ENCODE measurements around the gene GPR155. TPM values are rescaled to one million over a fixed set of nuclear protein-coding genes. Genes with fewer than 3 reads are reported as not detected.

Gene GPR155
- total RNA-seq, 2 experiments from 2014 or later = 9.4 to 14.5 TPM

DNA sequence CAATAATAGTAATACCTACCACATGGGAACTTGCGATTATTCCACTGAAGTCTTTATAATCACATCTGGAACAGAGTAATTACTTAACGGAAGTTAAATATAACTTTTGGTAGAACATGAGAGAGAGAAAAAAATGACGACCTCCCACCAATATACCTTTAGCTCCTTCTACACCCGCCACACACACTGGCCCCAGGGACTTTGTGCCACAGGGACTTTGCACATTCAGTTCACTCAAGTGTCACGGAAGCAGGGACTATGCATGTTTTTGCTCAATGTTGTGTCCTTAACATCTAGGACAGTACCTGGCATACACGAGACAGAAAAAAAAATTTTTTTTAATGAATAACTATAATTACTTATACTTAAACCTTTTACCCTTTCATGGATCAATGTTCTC is 4.0 kb downstream of the GPR155 start:
- peaks cover 21% of the 10 kb centered on the region for H3K36me3 Mint-ChIP-seq
- peaks cover 25% of the 10 kb centered on the region for H3K4me1 Mint-ChIP-seq
- DNase-seq = no peak
- no peaks in the 10 kb centered on the region for H3K27me3 Mint-ChIP-seq
- H3K4me3 Mint-ChIP-seq = no peak overlapping the region
- no peak overlapping the region for H3K27ac Mint-ChIP-seq
- H3K9me3 Mint-ChIP-seq = no peaks in the 10 kb centered on the region

GRCh38 chr2:174477759-174478158 is 9.1 kb downstream of the GPR155 start:
- Mint-ChIP-seq H3K9me3 (no peaks in the 10 kb centered on the region), H3K4me3 (no peak overlapping the region), H3K27ac (no peak overlapping the region), H3K27me3 (no peaks in the 10 kb centered on the region), H3K36me3 (peaks cover 29% of the 10 kb centered on the region), H3K4me1 (peaks cover 20% of the 10 kb centered on the region)
- DNase-seq = no peak

GRCh38 chr2:174473796-174474195 is 13.0 kb downstream of the GPR155 start:
- no peaks in the 10 kb centered on the region for H3K27me3 Mint-ChIP-seq
- H3K9me3 Mint-ChIP-seq = no peaks in the 10 kb centered on the region
- DNase-seq = no peak
- H3K4me3 Mint-ChIP-seq = no peak overlapping the region
- peaks cover 13% of the 10 kb centered on the region for H3K36me3 Mint-ChIP-seq
- no peak overlapping the region for H3K27ac Mint-ChIP-seq
- peaks cover 17% of the 10 kb centered on the region for H3K4me1 Mint-ChIP-seq

- H3K4me1 Mint-ChIP-seq = peaks cover 1% of the 10 kb centered on the region
- no peaks in the 10 kb centered on the region for H3K27me3 Mint-ChIP-seq
Measured at GRCh38 chr2:174465327-174465726, 21.5 kb downstream of the GPR155 start.

DNA sequence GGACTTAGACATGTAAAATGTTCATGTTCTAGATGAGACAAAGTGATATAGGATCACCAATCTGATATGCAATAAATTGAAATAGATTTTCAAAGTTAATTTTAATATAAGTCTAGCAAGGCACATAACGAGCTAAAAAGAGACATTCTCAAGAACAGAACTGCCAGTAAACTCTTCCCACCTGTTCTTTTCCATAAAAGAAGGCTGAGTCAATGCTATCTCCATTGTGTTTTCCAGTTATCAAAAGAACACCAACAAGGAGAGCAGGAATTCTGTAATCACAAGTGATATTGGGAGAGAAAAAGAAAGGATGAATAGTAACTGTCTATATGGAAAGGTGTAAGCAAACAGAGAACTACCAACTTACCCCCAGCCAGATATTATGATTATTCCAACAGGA is 25.6 kb downstream of the GPR155 start:
- H3K36me3 Mint-ChIP-seq = peaks cover 6% of the 10 kb centered on the region
- no peak overlapping the region for H3K27ac Mint-ChIP-seq
- DNase-seq = no peak
- H3K9me3 Mint-ChIP-seq = no peaks in the 10 kb centered on the region
- no peaks in the 10 kb centered on the region for H3K27me3 Mint-ChIP-seq
- H3K4me3 Mint-ChIP-seq = no peak overlapping the region
- peaks cover 1% of the 10 kb centered on the region for H3K4me1 Mint-ChIP-seq

More at GRCh38 chr2:174465327-174465726, 21.5 kb downstream of the GPR155 start:
- H3K27ac Mint-ChIP-seq = no peak overlapping the region
- peaks cover 4% of the 10 kb centered on the region for H3K36me3 Mint-ChIP-seq
- no peaks in the 10 kb centered on the region for H3K9me3 Mint-ChIP-seq
- no peak overlapping the region for H3K4me3 Mint-ChIP-seq
- DNase-seq = no peak

- no peak overlapping the region for H3K4me3 Mint-ChIP-seq
- H3K9me3 Mint-ChIP-seq = no peaks in the 10 kb centered on the region
- no peak for DNase-seq
- no peak overlapping the region for H3K27ac Mint-ChIP-seq
- peaks cover 13% of the 10 kb centered on the region for H3K36me3 Mint-ChIP-seq
- peaks cover 8% of the 10 kb centered on the region for H3K4me1 Mint-ChIP-seq
- no peaks in the 10 kb centered on the region for H3K27me3 Mint-ChIP-seq
Measured at GRCh38 chr2:174454566-174454965, 32.3 kb downstream of the GPR155 start.

DNA sequence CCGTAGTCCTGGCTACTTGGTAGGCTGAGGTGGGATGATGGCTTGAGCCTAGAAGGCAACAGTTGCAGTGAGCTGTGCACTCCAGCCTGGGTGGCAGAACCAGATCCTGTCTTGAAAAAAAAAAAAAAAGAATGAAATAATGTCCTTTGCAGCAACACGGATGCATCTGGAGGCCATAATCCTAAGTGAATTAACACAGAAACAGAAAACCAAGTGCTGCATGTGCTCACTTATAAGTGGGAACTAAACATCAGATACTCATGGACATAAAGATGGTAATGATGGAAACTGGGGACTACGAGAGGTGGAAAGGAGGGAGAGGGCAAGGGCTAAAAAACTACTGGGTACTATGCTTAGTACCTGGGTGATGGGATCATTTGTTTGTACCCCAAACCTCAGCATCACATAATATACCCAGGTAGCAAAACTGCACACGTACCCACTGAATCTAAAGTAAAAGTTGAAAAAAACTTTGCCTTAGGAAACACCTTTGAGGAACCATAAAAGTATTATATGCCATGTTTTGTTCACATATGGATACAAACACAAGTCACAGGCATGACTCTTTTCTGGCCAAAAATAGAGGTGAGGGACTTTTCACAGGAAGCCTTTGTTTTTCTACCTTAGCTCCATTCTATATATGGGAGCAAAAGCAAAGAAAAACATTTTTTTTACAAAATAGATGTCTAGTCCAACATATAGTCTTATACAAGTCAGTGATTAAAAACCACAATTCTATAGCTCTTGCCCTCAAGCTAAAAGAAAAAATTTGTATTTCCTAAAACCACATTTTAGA is 36.6 kb downstream of the GPR155 start:
- Mint-ChIP-seq H3K4me1 (peaks cover 8% of the 10 kb centered on the region), H3K27ac (peak overlapping the region; percentile 13)

GRCh38 chr2:174449033-174449432 is 37.8 kb downstream of the GPR155 start:
- no peak for DNase-seq
- H3K9me3 Mint-ChIP-seq = no peaks in the 10 kb centered on the region
- H3K4me1 Mint-ChIP-seq = peaks cover 8% of the 10 kb centered on the region

More for the DNA sequence above, 36.6 kb downstream of the GPR155 start:
- DNase-seq = no peak
- H3K36me3 Mint-ChIP-seq = peaks cover 16% of the 10 kb centered on the region
- H3K4me3 Mint-ChIP-seq = no peak overlapping the region
- no peaks in the 10 kb centered on the region for H3K27me3 Mint-ChIP-seq
- H3K9me3 Mint-ChIP-seq = no peaks in the 10 kb centered on the region

DNA sequence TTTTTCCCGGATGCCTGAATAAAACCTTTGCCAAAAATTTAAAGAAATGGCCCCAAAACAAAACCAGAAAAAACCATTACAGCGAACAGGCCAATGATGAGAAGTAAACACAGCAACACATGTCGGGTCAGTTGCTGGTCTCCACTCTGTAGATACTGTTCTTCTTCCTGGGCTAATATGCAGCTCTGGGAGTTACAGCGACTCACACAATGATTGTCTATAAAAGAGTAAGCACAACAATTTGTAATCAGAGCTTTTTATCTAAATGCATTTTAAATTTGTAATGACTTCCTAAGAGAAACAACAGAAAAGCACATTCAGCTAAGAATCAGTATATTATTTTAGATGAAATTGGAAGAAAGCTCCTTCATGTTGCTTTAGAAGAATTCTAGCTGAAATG is 40.3 kb downstream of the GPR155 start:
- Mint-ChIP-seq H3K4me3 (no peak overlapping the region), H3K36me3 (peaks cover 15% of the 10 kb centered on the region)

More at GRCh38 chr2:174449033-174449432, 37.8 kb downstream of the GPR155 start:
- H3K27me3 Mint-ChIP-seq = no peaks in the 10 kb centered on the region
- H3K36me3 Mint-ChIP-seq = peaks cover 16% of the 10 kb centered on the region
- H3K4me3 Mint-ChIP-seq = no peak overlapping the region
- no peak overlapping the region for H3K27ac Mint-ChIP-seq

DNA sequence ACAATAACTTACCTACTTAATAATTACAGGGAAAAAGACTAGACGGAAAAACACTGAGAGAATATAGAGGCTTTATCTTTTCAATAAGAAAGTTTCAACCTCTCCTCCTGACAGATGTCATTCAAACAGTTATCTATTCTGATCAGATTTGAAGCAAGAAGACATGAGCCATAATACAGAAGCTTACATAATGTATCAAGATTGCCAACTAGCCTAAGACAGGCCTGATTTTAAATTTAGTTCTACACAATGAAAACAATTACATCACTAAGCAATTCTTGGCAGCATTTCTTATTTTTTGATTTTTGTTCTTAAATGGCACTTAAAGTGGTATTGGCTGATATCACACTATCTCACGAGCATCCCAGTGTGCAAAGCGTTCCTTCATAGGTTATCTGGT is 41.6 kb downstream of the GPR155 start:
- Mint-ChIP-seq H3K4me1 (peaks cover 4% of the 10 kb centered on the region), H3K36me3 (peaks cover 14% of the 10 kb centered on the region), H3K4me3 (no peak overlapping the region), H3K9me3 (no peaks in the 10 kb centered on the region), H3K27ac (no peak overlapping the region), H3K27me3 (no peaks in the 10 kb centered on the region)
- no peak for DNase-seq

More for the DNA sequence above, 40.3 kb downstream of the GPR155 start:
- no peak for DNase-seq
- no peaks in the 10 kb centered on the region for H3K9me3 Mint-ChIP-seq
- H3K27me3 Mint-ChIP-seq = no peaks in the 10 kb centered on the region
- no peak overlapping the region for H3K27ac Mint-ChIP-seq
- H3K4me1 Mint-ChIP-seq = peaks cover 8% of the 10 kb centered on the region

DNA sequence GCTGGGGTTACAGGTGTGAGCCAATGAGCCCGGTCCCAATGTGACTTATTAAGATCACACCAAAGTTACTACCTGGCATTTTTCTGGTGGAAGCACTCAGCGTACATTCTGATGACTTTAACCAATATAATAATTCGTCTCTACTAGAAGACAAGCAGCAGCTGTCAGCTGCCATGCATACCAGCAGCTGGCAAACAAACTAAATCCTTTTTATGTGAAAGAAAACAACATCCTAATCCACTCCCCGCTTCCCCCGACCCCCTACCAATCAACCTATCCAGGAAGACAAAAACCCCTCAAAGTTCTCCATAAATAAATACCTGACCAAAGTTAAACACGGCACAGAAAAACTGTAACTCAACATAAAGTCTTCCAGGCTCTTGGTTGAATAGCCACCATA is 42.1 kb downstream of the GPR155 start:
- Mint-ChIP-seq H3K36me3 (peaks cover 13% of the 10 kb centered on the region), H3K9me3 (no peaks in the 10 kb centered on the region), H3K27me3 (no peaks in the 10 kb centered on the region), H3K27ac (no peak overlapping the region), H3K4me1 (no peaks in the 10 kb centered on the region), H3K4me3 (no peak overlapping the region)
- no peak for DNase-seq

DNA sequence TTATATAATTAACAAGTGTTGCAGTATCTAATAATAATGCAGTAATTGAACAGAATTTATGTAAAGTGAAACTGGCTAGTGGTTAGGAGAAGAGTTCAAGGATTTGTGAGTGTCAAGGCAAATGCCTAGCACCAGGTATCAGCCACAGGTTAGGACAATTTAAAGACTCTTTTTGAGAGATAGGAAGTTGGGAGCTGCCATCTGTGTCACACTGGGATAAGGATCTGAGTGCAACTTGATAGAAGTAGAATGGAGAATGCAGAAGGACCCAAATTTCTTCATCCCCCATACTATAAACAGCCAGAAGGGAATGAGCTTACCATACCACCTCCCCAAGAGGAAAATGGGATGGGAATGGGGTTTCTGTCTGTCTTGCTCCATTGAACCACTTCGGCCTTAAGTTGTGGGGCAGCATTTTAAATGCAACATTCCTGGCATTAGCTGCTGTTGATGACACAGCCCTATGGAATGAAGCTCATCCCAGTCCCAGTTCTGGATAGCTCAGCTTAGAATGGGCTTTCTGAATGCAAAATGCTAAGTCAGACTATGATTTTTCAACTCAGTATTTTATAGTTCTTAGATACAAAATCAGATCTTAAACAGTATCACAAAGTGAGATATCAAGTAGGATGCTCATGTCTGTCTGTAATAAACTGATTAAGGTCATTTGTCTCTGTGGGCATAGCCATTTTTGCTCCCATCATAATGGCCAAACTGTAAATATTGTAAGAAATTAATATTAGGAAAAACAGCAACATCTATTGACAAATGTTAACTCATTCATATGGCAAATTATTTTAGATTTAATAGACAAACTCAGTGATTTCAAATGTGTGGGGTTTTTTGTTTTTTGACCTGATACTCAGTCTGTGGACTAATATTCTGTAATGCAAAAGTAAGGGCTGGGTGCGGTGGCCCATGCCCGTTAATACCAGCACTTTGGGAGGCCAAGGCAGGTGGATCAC is 44.0 kb downstream of the GPR155 start:
- H3K36me3 Mint-ChIP-seq = peaks cover 3% of the 10 kb centered on the region
- no peaks in the 10 kb centered on the region for H3K27me3 Mint-ChIP-seq
- no peak for DNase-seq
- no peak overlapping the region for H3K27ac Mint-ChIP-seq
- no peaks in the 10 kb centered on the region for H3K4me1 Mint-ChIP-seq
- H3K4me3 Mint-ChIP-seq = no peak overlapping the region
- no peaks in the 10 kb centered on the region for H3K9me3 Mint-ChIP-seq

DNA sequence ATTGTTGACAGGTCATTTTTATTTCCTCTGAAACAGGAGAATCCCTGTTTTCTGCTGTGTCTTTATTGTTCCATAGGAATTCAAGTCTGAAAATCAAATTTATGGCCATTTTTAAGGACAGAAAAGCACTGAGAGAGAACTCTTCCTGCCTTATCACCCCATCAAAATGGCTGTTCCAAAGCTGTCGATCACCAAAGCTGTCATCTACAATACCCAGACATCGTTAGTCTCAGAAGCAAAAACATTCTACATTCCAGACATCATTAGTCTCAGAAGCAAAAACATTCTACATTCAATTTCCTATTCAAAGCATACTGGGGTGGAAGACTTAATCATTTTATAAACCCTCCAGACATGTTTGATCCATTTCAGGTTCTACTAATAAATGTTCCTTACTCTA is 46.9 kb downstream of the GPR155 start:
- no peak for DNase-seq
- Mint-ChIP-seq H3K36me3 (peaks cover 8% of the 10 kb centered on the region), H3K4me1 (no peaks in the 10 kb centered on the region), H3K9me3 (no peaks in the 10 kb centered on the region), H3K27me3 (no peaks in the 10 kb centered on the region), H3K27ac (no peak overlapping the region), H3K4me3 (no peak overlapping the region)

DNA sequence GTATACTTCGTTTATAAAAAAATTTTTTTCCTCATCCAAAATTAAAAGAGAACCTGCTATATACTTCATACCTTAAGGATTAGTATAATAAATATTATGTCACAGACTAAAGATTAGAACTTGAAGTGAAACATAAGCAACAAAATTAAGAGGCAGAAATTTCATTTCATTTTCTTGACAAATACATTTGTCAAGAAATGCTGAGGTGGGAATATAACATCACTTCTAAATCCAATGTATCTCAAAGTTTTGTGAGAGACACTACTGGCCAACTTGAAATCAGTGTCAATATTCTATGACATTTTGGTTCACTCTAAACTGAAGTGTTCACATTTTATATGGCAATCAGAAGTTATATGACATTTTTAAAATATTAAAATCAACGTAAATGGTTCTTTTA is 47.5 kb downstream of the GPR155 start:
- Mint-ChIP-seq H3K27me3 (no peaks in the 10 kb centered on the region), H3K4me3 (no peak overlapping the region), H3K4me1 (no peaks in the 10 kb centered on the region), H3K27ac (no peak overlapping the region), H3K36me3 (peaks cover 10% of the 10 kb centered on the region), H3K9me3 (no peaks in the 10 kb centered on the region)
- no peak for DNase-seq

DNA sequence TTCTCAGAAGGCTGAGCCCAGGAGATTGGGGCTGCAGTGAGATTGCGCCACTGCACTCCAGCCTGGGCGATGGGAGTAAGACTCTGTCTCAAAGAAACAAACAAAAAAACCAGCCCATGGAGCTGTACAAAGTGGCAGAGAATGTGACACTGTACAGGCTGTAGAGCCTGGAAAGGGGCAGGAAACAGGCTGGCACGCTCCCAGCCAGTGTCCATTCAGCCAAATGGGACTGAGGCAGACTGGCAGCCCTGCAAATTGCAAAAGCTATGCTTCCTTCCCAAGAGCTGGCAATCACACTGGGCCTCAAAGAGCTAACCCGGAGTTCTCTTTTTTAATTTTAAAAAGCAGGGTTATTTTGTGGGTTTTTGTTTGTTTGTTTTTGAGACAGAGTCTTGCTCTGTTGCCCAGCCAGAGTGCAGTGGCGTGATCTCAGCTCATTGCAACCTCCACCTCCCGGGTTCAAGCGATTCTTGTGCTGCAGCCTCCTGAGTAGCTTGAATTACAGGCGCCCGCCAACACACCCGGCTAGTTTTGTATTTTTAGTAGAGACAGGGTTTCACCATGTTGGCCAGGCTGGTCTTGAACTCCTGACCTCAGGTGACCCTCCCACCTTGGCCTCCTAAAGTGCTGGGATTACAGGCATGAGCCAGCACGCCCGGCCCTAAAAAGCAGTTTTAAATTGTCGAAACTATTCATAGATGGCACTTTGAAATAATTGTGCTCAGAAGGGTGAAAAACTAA is 48.5 kb downstream of the GPR155 start:
- no peak for DNase-seq
- Mint-ChIP-seq H3K4me3 (no peak overlapping the region), H3K9me3 (no peaks in the 10 kb centered on the region), H3K4me1 (no peaks in the 10 kb centered on the region), H3K27me3 (no peaks in the 10 kb centered on the region), H3K27ac (no peak overlapping the region), H3K36me3 (peaks cover 12% of the 10 kb centered on the region)

Measured in activated naive CD8-positive, alpha-beta T cell treated with anti-CD3 and anti-CD28 coated beads for 36 hours (primary cell).